RWPE2 (cell line): Measurements from ENCODE around the gene SCFD2.

Experiments used
- ATAC-seq: fragments of 200-7000 bp; cut with Tn5 transposase; 3 replicates; pipeline ENCODE4 v1.9.1; 2021; ENCODE audit warnings: low read depth
- DNase-seq: peaks from one replicate; pipeline ENCODE4 v3.0.0-alpha.2; 2020; ENCODE audit warnings: low spot score
- H3K27ac ChIP-seq: fragments of 450-650 bp; 2 replicates; pipeline ENCODE4 v1.5.1; 2017; ENCODE audit warnings: mild to moderate bottlenecking; ENCODE audit not compliant: poor library complexity, severe bottlenecking
- H3K27me3 ChIP-seq: fragments of 250-450 bp; sonication (Bioruptor Pico); 2 replicates; pipeline ENCODE4 v1.5.1; 2021; ENCODE audit warnings: mild to moderate bottlenecking, moderate library complexity; ENCODE audit not compliant: insufficient read depth, poor library complexity, severe bottlenecking
- H3K36me3 ChIP-seq: fragments of 250-450 bp; sonication (Bioruptor Pico); 2 replicates; pipeline ENCODE4 v1.5.1; 2020; ENCODE audit warnings: low read depth, mild to moderate bottlenecking, moderate library complexity
- H3K4me1 ChIP-seq: fragments of 250-450 bp; sonication (Bioruptor Pico); 2 replicates; pipeline ENCODE4 v1.5.1; 2021; ENCODE audit warnings: mild to moderate bottlenecking, moderate library complexity; ENCODE audit not compliant: insufficient read depth, poor library complexity, severe bottlenecking
- H3K4me3 ChIP-seq: fragments of 250-450 bp; sonication (Bioruptor Pico); 2 replicates; pipeline ENCODE4 v1.5.1; 2021; ENCODE audit warnings: mild to moderate bottlenecking, moderate library complexity; ENCODE audit not compliant: severe bottlenecking
- H3K9me3 ChIP-seq: fragments of 250-450 bp; sonication (Bioruptor Pico); 2 replicates; pipeline ENCODE4 v1.5.1; 2021; ENCODE audit warnings: mild to moderate bottlenecking, moderate library complexity; ENCODE audit not compliant: severe bottlenecking
- CTCF ChIP-seq: fragments of 450-650 bp; IDR thresholded peaks from one replicate; pipeline ENCODE4 v1.5.1; 2017; ENCODE audit warnings: mild to moderate bottlenecking, moderate library complexity; ENCODE audit not compliant: poor library complexity, severe bottlenecking

Gene SCFD2

GRCh38 chr4:53161051-53161786 lies 204.6 kb downstream of the SCFD2 start:
- H3K27me3 ChIP-seq, result no peaks in the 10 kb centered on the region
- TF ChIP-seq CTCF, result no peak
- no peaks in the 10 kb centered on the region for H3K9me3 ChIP-seq
- no peaks in the 10 kb centered on the region for H3K36me3 ChIP-seq
- H3K4me1 ChIP-seq, result no peaks in the 10 kb centered on the region
- DNase-seq (no peak), ATAC-seq (no peak)
- no peak overlapping the region for H3K4me3 ChIP-seq
- H3K27ac ChIP-seq, result no peak overlapping the region

DNA sequence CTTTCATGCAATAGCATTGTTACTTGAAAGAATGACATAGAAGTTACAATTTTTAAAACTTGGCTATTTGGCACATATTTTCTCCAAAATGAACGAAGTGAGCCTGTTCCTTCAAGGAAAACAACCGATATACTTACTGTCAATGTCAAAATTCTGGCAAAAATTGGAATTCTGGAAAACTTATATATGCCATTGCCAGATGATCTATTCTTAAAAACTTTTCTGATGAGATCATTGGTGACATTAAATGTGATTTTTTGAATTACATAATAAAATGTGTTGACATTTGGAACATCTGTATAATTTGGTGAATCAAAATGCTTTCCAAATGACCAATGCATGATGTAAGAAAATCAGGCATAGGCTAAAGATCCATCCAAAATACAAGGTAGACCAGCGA lies 209.0 kb downstream of the SCFD2 start:
- no peak overlapping the region for H3K4me3 ChIP-seq
- no peaks in the 10 kb centered on the region for H3K9me3 ChIP-seq
- H3K27ac ChIP-seq, result no peak overlapping the region
- no peak for DNase-seq
- TF ChIP-seq CTCF, result no peak
- no peak for ATAC-seq
- no peaks in the 10 kb centered on the region for H3K27me3 ChIP-seq
- H3K4me1 ChIP-seq, result no peaks in the 10 kb centered on the region
- no peaks in the 10 kb centered on the region for H3K36me3 ChIP-seq

GRCh38 chr4:53152467-53152866 lies 213.4 kb downstream of the SCFD2 start:
- Histone ChIP-seq H3K4me3 (no peak overlapping the region), H3K4me1 (no peaks in the 10 kb centered on the region), H3K27me3 (no peaks in the 10 kb centered on the region), H3K9me3 (no peaks in the 10 kb centered on the region), H3K36me3 (no peaks in the 10 kb centered on the region), H3K27ac (no peak overlapping the region)
- no peak for TF ChIP-seq CTCF
- ATAC-seq, result no peak
- DNase-seq, result no peak

DNA sequence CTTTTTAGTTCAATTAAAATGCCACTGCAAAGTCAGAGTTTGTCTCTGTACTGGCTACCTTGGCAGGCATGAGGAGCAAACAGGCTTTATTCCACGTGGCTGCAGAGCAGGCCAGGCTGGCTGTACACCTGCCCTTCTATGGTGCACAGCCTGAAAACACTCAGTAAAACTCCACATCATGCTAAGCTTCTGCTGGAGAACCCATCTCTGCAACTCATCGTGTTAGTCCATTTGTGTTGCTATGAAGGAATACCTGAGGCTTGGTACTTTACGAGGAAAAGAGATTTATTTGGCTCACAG lies 214.4 kb downstream of the SCFD2 start:
- no peaks in the 10 kb centered on the region for H3K36me3 ChIP-seq
- H3K4me3 ChIP-seq, result no peak overlapping the region
- DNase-seq (no peak), ATAC-seq (no peak)
- no peaks in the 10 kb centered on the region for H3K9me3 ChIP-seq
- TF ChIP-seq CTCF, result no peak
- H3K27ac ChIP-seq, result no peak overlapping the region
- H3K4me1 ChIP-seq, result no peaks in the 10 kb centered on the region
- H3K27me3 ChIP-seq, result no peaks in the 10 kb centered on the region

- H3K27ac ChIP-seq, result no peak overlapping the region
- H3K4me3 ChIP-seq, result no peak overlapping the region
- no peaks in the 10 kb centered on the region for H3K36me3 ChIP-seq
- no peaks in the 10 kb centered on the region for H3K4me1 ChIP-seq
- TF ChIP-seq CTCF, result no peak
- H3K9me3 ChIP-seq, result no peaks in the 10 kb centered on the region
- DNase-seq, result no peak
- ATAC-seq, result no peak
- no peaks in the 10 kb centered on the region for H3K27me3 ChIP-seq
Observed at GRCh38 chr4:53150631-53151488, 215.0 kb downstream of the SCFD2 start.
